HepG2 (cell line): ENCODE measurements around the gene KIRREL3. TPM values are rescaled to one million over a fixed set of nuclear protein-coding genes. Genes with fewer than 3 reads are reported as not detected.

Experiments used
- ATAC-seq: fragments of 200-7000 bp; cut with Tn5 transposase; 3 replicates; pipeline ENCODE4 v1.9.1; 2020; ENCODE audit warnings: mild to moderate bottlenecking, moderate library complexity
- BruUV-seq: library from RNA; stranded (reverse); fragments of 400-500 nt; replicated peaks from 2 replicates; lab custom pipeline; 2021; lab: Mats Ljungman, UMichigan
- CTCF ChIA-PET: fragments of 300-600 bp; formaldehyde crosslinking; extraction: SDS; loops from one replicate; lab custom pipeline; 2021; ENCODE audit warnings: low total read pairs, inconsistent platforms, low intra/inter-chr PET ratio; lab: Yijun Ruan, JAX
- POLR2A ChIA-PET: fragments of 350-600 bp; sonication (Branson Sonifier 250); formaldehyde crosslinking; loops from one replicate; lab custom pipeline; 2020; ENCODE audit warnings: antibody characterized with exemption, inconsistent platforms; lab: Yijun Ruan, JAX
- DNase-seq: peaks from one replicate; pipeline ENCODE4 v3.0.0-alpha.2; 2015; ENCODE audit warnings: low spot score
- FAIRE-seq: peaks from 3 replicates; lab custom pipeline; 2011; peaks lifted over from hg19 to GRCh38; lab: Jason Lieb, UNC
- H2AFZ ChIP-seq: one replicate; pipeline ENCODE4 v1.6.1; 2011; ENCODE audit warnings: low read length, inconsistent platforms
- H3K27ac ChIP-seq: fragments of 300-600 bp; 3 replicates; pipeline ENCODE4 v1.8.0; 2011; ENCODE audit warnings: mixed run types, mild to moderate bottlenecking, mixed read lengths, low read length, inconsistent platforms; ENCODE audit not compliant: insufficient read depth; ENCODE audit errors: extremely low read length
- H3K27me3 ChIP-seq, 2 experiments: fragments of 200-600 bp in 1 of 2; 2 replicates in 1 of 2; 3 replicates in 1 of 2; pipeline versions ENCODE4 v1.6.0 to v1.8.0; 2011; ENCODE audit warnings: low read length in 2 of 2, mild to moderate bottlenecking in 2 of 2, moderate library complexity in 2 of 2, inconsistent platforms in 1 of 2; ENCODE audit not compliant: insufficient read depth in 2 of 2, control insufficient read depth in 1 of 2
- H3K36me3 ChIP-seq, 2 experiments: fragments of 200-600 bp in 1 of 2; replicated peaks in 1 of 2; 2 replicates in 1 of 2; 3 replicates in 1 of 2; pipeline versions ENCODE4 v1.5.1 to v1.8.0; 2011; ENCODE audit warnings: low read length in 2 of 2, inconsistent platforms in 1 of 2; ENCODE audit not compliant: insufficient read depth in 2 of 2, control insufficient read depth in 1 of 2
- H3K4me1 ChIP-seq: 2 replicates; pipeline ENCODE4 v1.5.1; 2012; ENCODE audit warnings: low read length, inconsistent platforms; ENCODE audit not compliant: insufficient read depth
- H3K4me2 ChIP-seq: 2 replicates; pipeline ENCODE4 v1.6.0; 2011; ENCODE audit warnings: low read depth, low read length, inconsistent platforms
- H3K4me3 ChIP-seq, 3 experiments: fragments of 200-600 bp in 1 of 3; sonication (generic), shearing (Covaris generic) in 1 of 3; replicated peaks in 1 of 3; 2 replicates each; pipeline ENCODE4 v1.5.1; 2011 to 2016; ENCODE audit warnings: low read length in 3 of 3, inconsistent platforms in 2 of 3, low read depth in 2 of 3, mild to moderate bottlenecking in 2 of 3, control low read depth in 1 of 3, mixed read lengths in 1 of 3; ENCODE audit not compliant: insufficient read depth in 1 of 3
- H3K79me2 ChIP-seq: one replicate; pipeline ENCODE4 v1.6.1; 2011; ENCODE audit warnings: low read length, inconsistent platforms; ENCODE audit not compliant: insufficient read depth
- H3K9ac ChIP-seq: 2 replicates; pipeline ENCODE4 v1.6.0; 2011; ENCODE audit warnings: mild to moderate bottlenecking, low read depth, low read length, inconsistent platforms; ENCODE audit not compliant: insufficient read depth
- H3K9me3 ChIP-seq: 2 replicates; pipeline ENCODE4 v1.5.1; 2012; ENCODE audit warnings: mild to moderate bottlenecking, low read length
- H4K20me1 ChIP-seq: 2 replicates; pipeline ENCODE4 v1.6.0; 2011; ENCODE audit warnings: inconsistent platforms, mild to moderate bottlenecking, low read length, moderate library complexity; ENCODE audit not compliant: insufficient read depth
- AHR ChIP-seq: IDR thresholded peaks from 2 replicates; pipeline ENCODE4 v1.6.1; 2018; ENCODE audit warnings: missing genetic modification reagents, missing compliant biosample characterization
- EZH2 ChIP-seq: conservative IDR thresholded peaks from 2 replicates; pipeline ENCODE4 v1.6.1; 2012; ENCODE audit warnings: mild to moderate bottlenecking, low read depth, low read length, moderate library complexity
- GLI4 ChIP-seq: sonication (generic); formaldehyde crosslinking; IDR thresholded peaks from 2 replicates; pipeline ENCODE4 v1.5.1; 2020; ENCODE audit warnings: missing genetic modification reagents, mild to moderate bottlenecking, moderate library complexity, borderline replicate concordance
- KAT7 ChIP-seq: IDR thresholded peaks from 2 replicates; pipeline ENCODE4 v1.6.1; 2018; ENCODE audit warnings: borderline replicate concordance, missing compliant biosample characterization
- KLF16 ChIP-seq, 2 experiments: sonication (generic) in 1 of 2; formaldehyde crosslinking in 1 of 2; IDR thresholded peaks; 2 replicates each; pipeline versions ENCODE4 v1.6.1 to v1.8.0; 2016 to 2023; ENCODE audit warnings: missing genetic modification reagents in 2 of 2, missing compliant biosample characterization in 1 of 2
- MAZ ChIP-seq, 2 experiments: sonication (generic) in 1 of 2; formaldehyde crosslinking in 1 of 2; IDR thresholded peaks; 2 replicates each; pipeline versions ENCODE4 v1.5.0 to v1.6.1; 2012 to 2020; ENCODE audit warnings: low read depth in 2 of 2, mild to moderate bottlenecking in 2 of 2, borderline replicate concordance in 1 of 2, improper control_type of control experiment in 1 of 2, low read length in 1 of 2, missing genetic modification reagents in 1 of 2, moderate library complexity in 1 of 2
- SOX6 ChIP-seq, 2 experiments: fragments of 450-650 bp in 1 of 2; sonication (generic) in 1 of 2; formaldehyde crosslinking in 1 of 2; IDR thresholded peaks; 2 replicates each; pipeline versions ENCODE4 v1.4.0 to v1.6.1; 2017 to 2020; ENCODE audit warnings: antibody characterized with exemption in 1 of 2, mild to moderate bottlenecking in 1 of 2, missing genetic modification reagents in 1 of 2
- SRSF9 ChIP-seq: fragments of 200-400 bp; formaldehyde crosslinking; IDR thresholded peaks from 2 replicates; pipeline ENCODE4 v1.6.1; 2018; ENCODE audit warnings: borderline replicate concordance, mild to moderate bottlenecking, low read depth, low read length; ENCODE audit not compliant: insufficient read depth, poor library complexity, severe bottlenecking
- ZBTB7A ChIP-seq: sonication (generic); formaldehyde crosslinking; IDR thresholded peaks from 2 replicates; pipeline ENCODE4 v1.8.0; 2022; ENCODE audit warnings: mild to moderate bottlenecking, missing genetic modification reagents
- ZFP82 ChIP-seq: sonication (generic); formaldehyde crosslinking; IDR thresholded peaks from 2 replicates; pipeline ENCODE4 v1.5.1; 2020; ENCODE audit warnings: mild to moderate bottlenecking, missing genetic modification reagents, borderline replicate concordance
- ZNF224 ChIP-seq: sonication (generic); formaldehyde crosslinking; IDR thresholded peaks from 2 replicates; pipeline ENCODE4 v1.5.0; 2020; ENCODE audit warnings: mild to moderate bottlenecking, missing genetic modification reagents
- ZNF326 ChIP-seq: sonication (generic); formaldehyde crosslinking; IDR thresholded peaks from 2 replicates; pipeline ENCODE4 v1.4.0; 2020; ENCODE audit warnings: missing genetic modification reagents, borderline replicate concordance
- WGBS: methylation state at CpG from one replicate; pipeline ENCODE4 v1.1.6; 2017; ENCODE audit warnings: low lambda C conversion rate; 5-methylcytosine and 5-hydroxymethylcytosine counted together
- in situ Hi-C: cut with HindIII; loops from 2 replicates; pipeline ENCODE4 v1.10.0; 2017; ENCODE audit warnings: low pct_unique_long_range_greater_than_20kb; ENCODE audit not compliant: extremely low pct_ligation_motif_present
- intact Hi-C: fragments of 100-400 bp; cut with micrococcal nuclease; formaldehyde crosslinking; loops from one replicate; pipeline ENCODE4 v1.10.0; 2022; ENCODE audit not compliant: unreplicated experiment
- polyA plus RNA-seq, 8 experiments: library from polyadenylated mRNA; depleted of rRNA in 3 of 8; stranded (reverse) in 7 of 8; unstranded in 1 of 8; fragments of >200 nt; fragmentation: Illumina TruSeq in 4 of 8; extraction: Trizol in 4 of 8; gene quantifications; 2 replicates each; pipeline versions ENCODE4 v1.2.1 to v1.2.3, GENCODE V29; 2011 to 2016; ENCODE audit warnings: low read depth in 4 of 8, missing spikeins in 1 of 8, mixed read lengths in 1 of 8; ENCODE audit not compliant: insufficient read depth in 1 of 8
- total RNA-seq, 5 experiments: library from RNA; depleted of rRNA; stranded (reverse); fragments of >200 nt; fragmentation: Illumina TruSeq; extraction: Trizol; gene quantifications; 2 replicates each; pipeline ENCODE4 v1.2.3, GENCODE V29; 2016; ENCODE audit warnings: low read depth in 1 of 5
- TF ChIP-seq, protein P1 (sequence below): sonication (generic); formaldehyde crosslinking; IDR thresholded peaks from 2 replicates; pipeline ENCODE4 v1.5.0; 2020; ENCODE audit warnings: mild to moderate bottlenecking, missing genetic modification reagents
- TF ChIP-seq, protein P2 (sequence below): conservative IDR thresholded peaks from 2 replicates; pipeline ENCODE4 v1.6.1; 2018; ENCODE audit warnings: missing genetic modification reagents

Gene KIRREL3
- total and polyA plus RNA-seq, 2 of the 13 experiments (the other 11 are each of a cell fraction or from before 2014, with no cell fraction given) = not detected

DNA sequence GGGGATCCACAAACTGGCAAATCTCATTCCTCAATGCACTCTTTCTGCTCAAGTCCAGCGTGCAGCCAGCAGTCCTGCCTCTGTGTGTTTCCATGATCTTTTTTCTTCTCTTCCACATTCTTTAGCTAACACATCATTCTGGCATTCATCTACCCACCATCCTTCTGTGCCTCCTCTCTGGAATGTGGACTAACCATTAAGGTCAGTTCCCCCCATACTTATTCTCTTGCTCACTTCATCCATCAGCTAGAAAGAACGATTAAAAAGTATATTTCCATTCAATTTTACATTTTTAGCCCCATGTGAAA lies 7.8 kb downstream of the KIRREL3 start:
- POLR2A ChIA-PET = no interaction called here
- no peak for FAIRE-seq
- Histone ChIP-seq H3K79me2 (no peaks in the 10 kb centered on the region), H2AFZ (no peak overlapping the region), H3K36me3 (no peaks in the 10 kb centered on the region), H4K20me1 (0 out of 2 replicates have a peak, but pooled peaks cover under 1% of the 10 kb centered on the region), H3K4me3 (no peak overlapping the region), H3K27ac (no peak overlapping the region), H3K9ac (no peak overlapping the region), H3K27me3 (peaks cover 3 to 18% of the 10 kb centered on the region in 2 experiments; a peak in 4 of 5 replicates), H3K4me1 (no peaks in the 10 kb centered on the region), H3K9me3 (no peaks in the 10 kb centered on the region), H3K4me2 (no peak overlapping the region)
- CTCF ChIA-PET = no interaction called here
- WGBS = 0% methylated on average over 2 of the region's 2 CpGs
- ATAC-seq = no peak
- TF ChIP-seq ZFP82 (CRISPR knock-in tag) = no peak
- no peak for TF ChIP-seq SRSF9
- no peak for TF ChIP-seq EZH2
- TF ChIP-seq, protein P1, sequence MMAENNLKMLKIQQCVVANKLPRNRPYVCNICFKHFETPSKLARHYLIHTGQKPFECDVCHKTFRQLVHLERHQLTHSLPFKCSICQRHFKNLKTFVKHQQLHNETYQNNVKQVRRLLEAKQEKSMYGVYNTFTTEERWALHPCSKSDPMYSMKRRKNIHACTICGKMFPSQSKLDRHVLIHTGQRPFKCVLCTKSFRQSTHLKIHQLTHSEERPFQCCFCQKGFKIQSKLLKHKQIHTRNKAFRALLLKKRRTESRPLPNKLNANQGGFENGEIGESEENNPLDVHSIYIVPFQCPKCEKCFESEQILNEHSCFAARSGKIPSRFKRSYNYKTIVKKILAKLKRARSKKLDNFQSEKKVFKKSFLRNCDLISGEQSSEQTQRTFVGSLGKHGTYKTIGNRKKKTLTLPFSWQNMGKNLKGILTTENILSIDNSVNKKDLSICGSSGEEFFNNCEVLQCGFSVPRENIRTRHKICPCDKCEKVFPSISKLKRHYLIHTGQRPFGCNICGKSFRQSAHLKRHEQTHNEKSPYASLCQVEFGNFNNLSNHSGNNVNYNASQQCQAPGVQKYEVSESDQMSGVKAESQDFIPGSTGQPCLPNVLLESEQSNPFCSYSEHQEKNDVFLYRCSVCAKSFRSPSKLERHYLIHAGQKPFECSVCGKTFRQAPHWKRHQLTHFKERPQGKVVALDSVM = no peak
- no peak for TF ChIP-seq AHR (CRISPR knock-in tag)
- TF ChIP-seq, protein P2, sequence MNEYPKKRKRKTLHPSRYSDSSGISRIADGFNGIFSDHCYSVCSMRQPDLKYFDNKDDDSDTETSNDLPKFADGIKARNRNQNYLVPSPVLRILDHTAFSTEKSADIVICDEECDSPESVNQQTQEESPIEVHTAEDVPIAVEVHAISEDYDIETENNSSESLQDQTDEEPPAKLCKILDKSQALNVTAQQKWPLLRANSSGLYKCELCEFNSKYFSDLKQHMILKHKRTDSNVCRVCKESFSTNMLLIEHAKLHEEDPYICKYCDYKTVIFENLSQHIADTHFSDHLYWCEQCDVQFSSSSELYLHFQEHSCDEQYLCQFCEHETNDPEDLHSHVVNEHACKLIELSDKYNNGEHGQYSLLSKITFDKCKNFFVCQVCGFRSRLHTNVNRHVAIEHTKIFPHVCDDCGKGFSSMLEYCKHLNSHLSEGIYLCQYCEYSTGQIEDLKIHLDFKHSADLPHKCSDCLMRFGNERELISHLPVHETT (CRISPR knock-in tag) = no peak
- no peak for TF ChIP-seq ZNF326 (CRISPR knock-in tag)
- TF ChIP-seq KAT7 (CRISPR knock-in tag) = no peak
- TF ChIP-seq ZBTB7A (CRISPR knock-in tag) = no peak
- TF ChIP-seq MAZ (IDR thresholded peaks at IDR 0.05; ENCODE audit: borderline replicate concordance, low read depth, low read length) = no peak
- no peak for TF ChIP-seq MAZ (CRISPR knock-in tag; IDR thresholded peaks at IDR 0.05; ENCODE audit: low read depth)
- TF ChIP-seq GLI4 (CRISPR knock-in tag) = no peak
- no peak for TF ChIP-seq ZNF224 (CRISPR knock-in tag)
- no peak for TF ChIP-seq KLF16 (CRISPR knock-in tag; IDR thresholded peaks at IDR 0.05)
- no peak for TF ChIP-seq SOX6 (IDR thresholded peaks at IDR 0.05)
- TF ChIP-seq SOX6 (CRISPR knock-in tag; IDR thresholded peaks at IDR 0.05) = no peak
- no peak for DNase-seq
- no TSS peak for BruUV-seq
- intact Hi-C loops = no loop called here
- in situ Hi-C loops = loop anchor here (5.0 kb wide), 2 partner anchors 275 to 385 kb away; no protein-coding TSS in a partner anchor
